NCI-H2029 (cell line): Measurements from ENCODE around the gene SEMA3B.
A peak's percentile ranks its signal among the peaks of the same experiment; 100 is the strongest.
"Not testable (repeated sequence)": the region's sequence is repeated elsewhere in the genome, so short reads cannot be mapped to it uniquely, and the experiment has no call there.

Source experiments
- DNase-seq: peaks from one replicate; lab custom pipeline; 2025; lab: John Stamatoyannopoulos, UW

SEMA3B gene

GRCh38 chr3:50294089-50294488 is 25.1 kb downstream of the SEMA3B start:
- DNase-seq = no peak

GRCh38 chr3:50294492-50295403 is 25.8 kb downstream of the SEMA3B start:
- no peak for DNase-seq

DNA sequence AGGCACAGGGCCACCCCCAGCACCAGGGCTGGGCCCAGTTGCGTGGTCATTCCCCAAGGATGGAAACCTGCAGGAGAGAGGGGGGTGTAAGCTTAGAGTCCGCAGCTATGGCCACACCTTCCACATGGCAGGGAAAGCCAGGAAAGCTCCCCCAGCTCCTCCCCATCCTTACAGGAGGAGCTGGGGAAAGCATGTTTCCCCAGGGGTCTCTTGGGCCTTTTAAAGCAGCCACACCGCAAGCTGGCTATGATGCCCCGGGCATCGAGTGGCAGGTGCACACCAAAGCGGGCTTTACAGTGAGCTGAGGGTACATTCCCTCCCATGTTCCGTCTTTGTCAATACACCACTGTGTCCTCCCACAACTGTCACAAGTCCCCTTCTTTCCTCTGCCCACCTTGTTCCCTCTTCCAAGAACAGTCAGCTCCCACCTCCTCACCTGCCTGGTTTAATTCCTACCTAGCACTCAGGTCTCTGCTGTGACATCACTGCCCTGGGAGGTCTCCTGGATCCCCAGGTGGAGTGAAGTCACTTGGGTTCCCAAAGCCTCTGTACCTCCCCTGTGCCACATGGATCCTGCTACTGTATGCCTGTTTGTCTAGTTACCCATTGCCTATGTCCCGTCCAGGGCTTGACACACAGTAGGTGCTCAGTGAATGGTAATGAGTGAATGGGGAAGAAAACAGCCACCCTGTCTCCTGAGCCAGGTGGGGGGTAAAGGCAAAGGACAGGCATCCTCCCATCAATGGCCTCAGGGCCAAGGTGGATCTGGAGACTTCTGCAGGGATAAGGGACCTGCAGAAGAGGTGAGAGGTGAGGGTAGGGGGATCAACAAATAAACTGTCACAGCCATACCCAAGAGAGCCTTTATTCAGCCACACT is 26.8 kb downstream of the SEMA3B start:
- DNase-seq = no peak

- DNase-seq = no peak
Measured at GRCh38 chr3:50296721-50297383, 27.9 kb downstream of the SEMA3B start.

DNA sequence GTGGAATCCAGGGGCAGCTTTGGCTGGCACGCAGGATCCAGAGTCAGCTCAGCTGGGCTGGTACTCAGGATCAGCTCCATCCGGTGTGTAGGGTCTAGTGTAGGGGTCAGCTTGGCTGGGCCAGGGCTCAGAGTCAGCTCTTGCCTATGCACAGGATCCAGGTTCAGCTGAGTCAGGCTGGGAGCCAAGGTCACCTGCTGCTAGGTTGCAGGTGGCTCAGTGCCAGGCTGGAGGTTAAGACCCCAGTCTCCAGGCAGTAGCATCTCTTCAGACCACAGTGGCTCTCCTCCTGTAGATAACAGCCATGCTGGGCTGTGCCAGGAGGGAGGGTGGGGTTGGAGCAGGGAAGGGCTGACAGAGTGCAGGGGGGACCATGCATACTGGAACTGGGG is 28.4 kb downstream of the SEMA3B start:
- DNase-seq = no peak

GRCh38 chr3:50297896-50298725 is 29.2 kb downstream of the SEMA3B start:
- DNase-seq = no peak

- DNase-seq = peak; percentile 92
Measured at GRCh38 chr3:50298836-50299637, 30.1 kb downstream of the SEMA3B start, which contains the start of the genes HYAL3 and NAA80. Gene HYAL3, minus strand, starts transcription at chr3:50299405. Its CDS starts 3,803 bp downstream, at chr3:50295602. Gene NAA80, minus strand, starts transcription at chr3:50299405. Its CDS starts 1,942 bp downstream, at chr3:50297463.

DNA sequence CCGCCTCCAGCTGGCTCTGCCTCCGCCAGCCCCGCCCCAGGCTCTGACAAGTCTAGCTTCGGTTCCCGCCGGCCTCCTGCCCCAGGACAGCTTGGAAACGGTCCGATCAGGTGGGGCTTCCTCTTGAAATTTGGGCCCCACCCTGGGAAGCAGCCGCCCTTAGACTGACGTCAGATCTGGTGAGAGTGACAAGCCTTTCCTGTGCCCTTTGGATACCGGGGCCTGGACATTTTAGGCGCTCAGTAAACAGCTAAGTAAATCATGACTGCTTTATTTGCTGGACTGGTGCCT is 30.6 kb downstream of the SEMA3B start:
- no peak for DNase-seq

- no peak for DNase-seq
Measured at GRCh38 chr3:50299929-50300680, 31.2 kb downstream of the SEMA3B start.

GRCh38 chr3:50300681-50301254 is 31.8 kb downstream of the SEMA3B start:
- no peak for DNase-seq

DNA sequence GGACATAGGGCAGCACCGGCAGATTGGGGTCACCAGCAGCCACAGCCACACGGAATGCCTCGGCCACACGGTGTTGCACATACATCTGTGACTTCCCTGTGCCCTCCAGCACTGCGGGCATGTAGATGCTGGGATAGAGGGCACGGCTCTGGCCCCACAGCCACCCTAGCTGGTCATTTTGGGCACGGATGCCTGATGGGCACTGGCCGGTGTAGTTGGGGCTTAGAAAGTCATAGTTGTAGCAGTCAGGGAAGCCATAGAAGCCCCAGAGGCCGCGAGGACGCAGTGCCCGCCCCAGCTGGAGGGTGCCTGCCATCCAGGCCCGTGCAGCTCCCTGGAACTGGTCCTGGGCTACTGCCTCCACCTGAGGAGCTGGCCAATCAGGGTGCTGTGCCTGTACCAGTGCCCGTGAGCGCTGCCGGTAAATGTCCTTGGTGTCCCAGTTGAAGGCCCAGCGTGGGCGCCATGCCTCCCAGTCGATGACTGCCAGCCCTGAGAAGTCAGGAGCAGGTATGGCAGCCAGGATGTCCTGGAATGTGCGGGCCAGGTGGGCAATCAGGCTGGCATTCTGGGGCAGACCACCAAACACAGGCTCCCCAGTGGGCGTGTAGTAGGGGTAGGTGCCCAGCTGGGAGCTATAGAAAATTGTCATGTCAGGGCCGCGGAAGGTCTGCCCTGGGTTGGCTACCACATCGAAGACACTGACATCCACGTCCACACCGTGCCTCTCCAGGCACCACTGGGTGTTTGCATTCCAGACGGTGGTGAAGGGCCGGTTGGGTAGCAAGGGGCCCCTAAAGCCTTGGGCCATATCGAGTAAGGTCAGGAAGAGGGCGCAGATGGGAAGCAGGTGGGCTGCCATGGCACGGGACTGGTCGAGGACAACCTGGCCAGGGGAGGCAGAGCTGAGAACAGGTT is 33.4 kb downstream of the SEMA3B start:
- DNase-seq = no peak

DNA sequence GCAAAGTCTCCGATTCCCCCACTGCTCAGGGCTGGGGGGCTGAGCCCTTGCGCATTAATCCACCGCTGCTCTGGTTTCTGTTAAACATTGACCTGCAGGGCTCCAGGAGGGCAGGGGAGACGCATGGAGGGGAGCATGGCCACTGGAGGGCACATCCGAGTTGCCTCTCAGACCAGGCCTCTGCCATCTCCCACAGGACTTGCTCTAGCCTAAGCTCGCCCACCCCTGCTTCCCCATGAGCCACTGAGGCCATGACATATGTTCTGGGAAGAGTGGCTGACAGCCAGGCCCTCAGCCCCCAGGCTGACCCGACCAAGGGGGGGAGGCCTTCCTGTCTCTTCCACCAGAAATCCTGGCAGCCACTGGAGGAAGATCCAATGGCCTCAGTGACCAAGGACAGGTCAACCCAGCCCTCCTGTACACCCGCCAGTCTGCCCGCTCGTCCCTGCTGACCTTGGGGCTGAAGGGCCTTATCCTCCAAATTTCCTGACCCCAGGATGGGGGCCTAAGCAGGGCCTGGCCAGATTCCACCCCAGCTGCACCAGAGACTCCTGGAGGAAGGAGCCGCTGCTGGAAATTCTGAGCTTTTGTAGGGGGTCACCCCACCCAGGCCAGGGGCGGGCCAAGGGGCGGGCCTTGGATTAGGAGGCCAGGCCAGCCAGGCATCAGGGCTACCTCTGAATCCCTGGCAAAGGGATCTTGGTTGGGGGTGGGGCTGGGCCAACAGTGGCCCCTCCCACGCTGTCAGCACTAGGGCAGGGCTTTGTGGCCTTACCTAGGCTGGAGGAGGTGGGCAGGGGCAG is 34.3 kb downstream of the SEMA3B start, which contains the start of gene HYAL1:
Gene HYAL1 (minus strand): TSS at position 562 of the 803 bp plus-strand sequence. CDS start 618 bp downstream, outside the sequence.
- no peak for DNase-seq

DNA sequence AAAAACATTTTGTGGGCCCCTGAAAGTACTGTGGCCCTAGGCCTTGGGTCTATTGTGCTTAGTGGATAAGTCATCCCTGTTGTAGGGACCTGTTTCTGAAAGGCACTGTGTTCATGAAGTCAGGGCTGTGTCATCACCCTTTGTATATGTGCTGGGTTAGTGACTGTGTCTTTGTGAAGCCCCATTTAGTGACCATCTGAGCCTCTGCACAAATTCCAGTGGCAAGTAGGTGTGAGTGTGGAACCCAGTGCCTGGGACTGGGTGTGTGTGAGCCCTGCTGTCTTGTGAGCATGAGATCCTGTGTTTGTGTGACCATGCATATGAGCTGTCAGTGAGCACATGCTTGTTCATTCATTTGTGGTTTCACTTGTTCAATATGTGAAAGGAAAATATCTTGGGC is 35.7 kb downstream of the SEMA3B start:
- DNase-seq = no peak

- not testable (repeated sequence) for DNase-seq
Measured at GRCh38 chr3:50312041-50312440, 43.1 kb downstream of the SEMA3B start.

DNA sequence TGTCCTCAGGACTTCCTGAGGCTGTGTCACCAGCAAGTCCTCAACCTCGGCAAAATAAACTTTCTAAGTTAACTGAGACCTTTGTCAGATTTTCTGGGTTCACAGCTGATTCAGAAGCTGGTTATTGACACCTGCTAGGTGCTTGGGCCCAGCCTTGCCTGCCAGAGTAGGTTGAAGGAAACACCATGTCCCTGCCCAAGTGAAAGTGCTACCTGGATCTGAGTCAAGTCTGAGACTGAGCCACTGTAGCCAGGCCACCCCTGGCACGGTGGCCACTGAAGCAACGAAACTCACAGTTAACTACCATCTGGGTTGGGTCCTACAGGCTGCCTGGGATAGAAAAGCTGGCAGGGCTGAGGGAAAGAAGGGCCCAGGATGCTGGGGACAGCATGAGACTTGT is 45.4 kb downstream of the SEMA3B start:
- no peak for DNase-seq

- no peak for DNase-seq
Measured at GRCh38 chr3:50314816-50315215, 45.9 kb downstream of the SEMA3B start.

DNA sequence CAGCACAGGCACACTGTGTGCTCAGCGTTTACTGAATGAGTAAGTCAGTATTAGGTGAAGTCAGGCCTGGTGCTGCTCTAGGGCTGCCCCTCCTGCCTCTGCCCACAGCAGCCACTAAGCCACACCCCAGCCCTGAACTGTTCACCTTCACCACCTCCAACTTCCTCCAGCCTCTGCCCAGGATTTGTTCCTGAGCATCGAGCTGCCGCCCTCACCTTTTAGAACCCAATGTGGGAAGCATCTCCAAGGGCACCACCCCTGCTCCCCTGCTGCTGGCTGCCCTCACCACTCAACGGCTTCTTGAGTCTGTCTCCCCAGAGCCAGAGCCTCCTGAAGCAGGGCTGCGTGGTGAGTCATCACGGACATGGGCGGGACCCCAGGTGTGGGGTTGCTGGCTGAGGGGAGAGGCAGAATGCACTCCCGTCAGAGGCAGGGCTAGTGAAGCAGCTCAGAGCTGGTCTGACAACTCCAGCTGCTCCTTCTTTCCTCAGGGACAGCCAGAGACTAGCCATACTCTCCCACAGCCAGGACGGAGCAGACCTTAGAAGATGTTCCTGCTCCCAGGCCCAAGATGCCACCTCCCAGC is 47.8 kb downstream of the SEMA3B start:
- no peak for DNase-seq
